ENCODE results near the gene CPSF3.
"Not testable (repeated sequence)": the region's sequence is repeated elsewhere in the genome, so short reads cannot be mapped to it uniquely, and the experiment has no call there.

Gene CPSF3

DNA sequence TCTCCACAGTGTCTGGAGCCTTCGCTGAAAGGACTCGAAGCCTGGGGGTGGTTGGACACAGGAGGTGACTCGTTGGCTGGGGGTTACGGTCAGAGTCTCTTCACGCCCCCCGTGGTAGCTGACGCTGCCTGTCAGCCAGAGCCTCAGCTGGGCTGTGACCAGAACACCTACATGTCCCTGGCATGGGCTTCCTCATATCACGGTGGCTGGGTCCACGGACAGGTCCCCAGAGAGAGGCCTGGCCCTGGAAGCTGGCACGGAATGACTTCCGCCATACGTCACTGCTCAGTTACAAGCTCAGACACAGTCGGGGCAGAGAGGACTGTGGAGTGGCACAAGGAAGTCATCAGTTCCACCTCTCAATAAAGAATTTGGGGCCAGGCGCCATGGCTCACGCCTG is 28.6 kb upstream of the CPSF3 start:
- DNase-seq (ENCODE audit: low spot score), result no peak

DNA sequence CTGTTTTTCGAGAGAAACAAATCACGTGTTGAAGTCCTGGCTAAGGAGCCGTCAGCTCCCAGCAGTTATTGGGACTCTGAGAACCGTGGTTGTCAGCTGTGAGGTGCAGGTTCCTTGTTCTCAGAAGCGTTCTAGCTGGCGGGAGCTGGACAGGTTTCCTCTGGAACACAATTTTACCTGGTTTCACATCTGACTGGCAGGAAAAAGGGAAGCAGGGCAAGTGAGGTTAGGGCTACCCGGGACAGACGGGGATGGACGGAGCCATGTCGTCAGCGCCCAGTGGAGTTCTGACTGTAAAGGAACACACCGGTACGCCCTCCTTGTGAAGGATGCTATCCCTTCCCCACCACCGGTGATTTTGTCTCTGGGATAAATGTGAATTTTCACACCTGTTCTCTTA is 26.3 kb upstream of the CPSF3 start:
- DNase-seq (ENCODE audit: low spot score), result no peak

DNA sequence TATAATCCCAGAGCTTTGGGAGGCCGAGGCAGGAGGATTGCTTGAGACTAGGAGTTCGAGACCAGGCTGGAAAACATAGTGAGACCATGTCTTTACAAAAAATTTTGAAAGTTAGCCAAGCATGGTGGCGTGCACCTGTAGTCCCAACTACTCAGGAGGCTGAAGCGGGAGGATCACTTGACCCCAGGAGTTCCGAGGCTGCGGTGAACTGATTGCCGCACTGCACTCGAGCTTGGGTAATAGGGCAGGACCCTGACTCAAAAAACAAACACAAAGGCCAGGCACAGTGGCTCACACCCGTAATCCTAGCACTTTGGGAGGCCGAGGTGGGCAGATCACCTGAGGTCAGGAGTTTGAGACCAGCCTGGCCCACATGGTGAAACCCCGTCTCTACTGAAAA is 25.2 kb upstream of the CPSF3 start:
- not testable (repeated sequence) for DNase-seq (ENCODE audit: low spot score)

DNA sequence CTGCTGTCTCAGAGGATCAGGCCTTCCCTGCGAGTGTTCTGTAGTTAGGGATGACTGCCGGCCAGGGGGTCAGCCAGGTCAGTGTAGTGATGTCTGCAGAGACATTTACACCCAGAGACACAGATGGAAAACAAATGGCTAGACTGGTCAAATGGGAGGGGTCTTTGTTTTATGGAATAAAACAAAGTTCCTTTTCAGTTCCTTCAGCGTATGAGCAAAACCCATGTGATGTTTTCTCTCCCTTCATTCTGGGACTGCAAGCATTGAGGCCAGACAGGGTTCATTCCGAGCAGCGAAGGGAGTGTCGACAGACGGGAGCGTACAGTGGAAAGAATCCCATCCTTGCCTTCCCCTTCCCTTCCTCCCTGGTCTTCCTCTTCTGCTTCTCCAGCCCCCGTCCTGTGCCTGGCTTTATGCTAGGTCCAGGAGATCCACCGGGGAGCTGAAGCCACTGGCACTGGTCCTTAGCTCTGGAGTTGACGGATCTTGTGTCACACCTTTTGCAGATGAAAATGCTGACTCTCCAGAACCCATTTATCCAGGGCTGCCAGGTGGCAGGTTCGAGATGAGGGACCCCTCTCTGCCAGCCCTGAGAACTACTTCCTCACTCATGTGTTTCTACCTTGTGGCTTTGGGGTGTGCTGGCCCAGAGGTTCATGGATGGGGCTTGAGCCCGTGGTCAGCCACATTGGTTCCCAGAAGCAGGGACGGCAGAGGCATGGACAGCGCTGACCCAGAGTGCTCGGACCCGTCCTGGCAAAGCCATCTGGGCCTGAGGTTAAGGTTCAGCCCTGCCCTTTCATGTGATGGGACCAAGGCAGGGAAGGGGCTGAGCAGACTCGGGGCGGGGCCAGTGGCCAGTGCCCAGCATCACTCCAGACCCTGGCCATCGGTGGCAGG is 24.3 kb upstream of the CPSF3 start:
- peak; percentile 66 for DNase-seq (ENCODE audit: low spot score)

DNA sequence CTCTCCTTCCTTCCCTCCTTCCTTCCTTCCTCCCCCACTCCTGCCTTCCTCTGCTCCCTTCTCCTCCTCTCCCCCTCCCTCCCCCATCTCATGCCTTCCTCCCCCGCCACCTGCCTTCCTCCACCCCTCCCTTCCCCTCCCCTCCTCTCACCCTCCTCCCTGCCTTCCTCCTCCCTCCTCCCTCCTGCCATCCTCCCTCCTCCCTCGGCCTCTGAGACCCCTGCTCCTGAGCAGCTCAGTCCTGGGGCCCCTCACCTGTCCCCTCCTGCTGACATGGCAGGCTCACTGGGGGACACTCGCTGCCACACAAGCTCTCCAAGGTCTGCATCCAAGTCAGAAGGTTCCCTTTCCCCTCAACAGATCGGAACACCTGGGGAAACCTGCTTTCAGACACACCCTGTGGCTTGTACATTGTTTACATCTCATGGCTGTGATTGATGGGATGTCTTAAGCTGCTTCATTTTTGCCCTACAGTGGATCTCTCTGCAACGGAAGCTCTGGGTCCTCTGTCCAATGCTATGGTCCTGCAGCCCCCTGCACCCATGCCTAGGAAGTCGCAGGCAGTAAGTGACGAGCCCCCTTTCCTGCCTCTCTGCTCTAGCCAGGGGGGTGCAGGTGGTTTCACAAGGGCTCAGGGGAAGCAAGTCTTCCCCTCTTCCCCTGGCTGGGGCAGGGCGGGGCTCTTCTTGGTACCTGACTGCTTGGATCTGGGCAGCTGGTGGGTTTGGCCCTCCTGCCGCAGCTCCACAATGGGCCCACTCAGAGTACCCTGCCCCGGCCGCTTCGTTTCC is 23.0 kb upstream of the CPSF3 start:
- no peak for DNase-seq (ENCODE audit: low spot score)

DNA sequence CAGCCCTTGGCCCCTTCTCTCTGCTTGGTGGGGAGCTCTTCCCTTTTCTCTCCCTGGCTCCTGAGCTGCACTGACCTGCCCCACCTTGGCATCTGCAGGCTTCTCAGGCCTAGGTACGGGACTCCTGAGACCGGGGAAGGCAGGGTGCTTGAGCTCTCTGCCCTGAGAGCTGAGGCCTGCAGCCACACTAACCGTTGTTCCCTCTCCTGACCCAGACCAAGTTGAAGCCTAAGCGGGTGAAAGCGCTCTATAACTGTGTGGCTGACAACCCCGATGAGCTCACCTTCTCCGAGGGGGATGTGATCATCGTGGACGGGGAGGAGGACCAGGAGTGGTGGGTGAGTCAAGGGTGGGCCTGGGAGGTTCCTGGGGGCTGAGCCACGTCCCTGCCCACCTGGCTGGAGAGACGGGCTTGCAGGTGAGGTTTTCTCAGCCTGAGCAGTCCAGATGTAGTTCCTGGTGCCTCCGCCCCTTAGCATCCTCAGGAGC is 22.4 kb upstream of the CPSF3 start:
- DNase-seq (ENCODE audit: low spot score), result no peak

DNA sequence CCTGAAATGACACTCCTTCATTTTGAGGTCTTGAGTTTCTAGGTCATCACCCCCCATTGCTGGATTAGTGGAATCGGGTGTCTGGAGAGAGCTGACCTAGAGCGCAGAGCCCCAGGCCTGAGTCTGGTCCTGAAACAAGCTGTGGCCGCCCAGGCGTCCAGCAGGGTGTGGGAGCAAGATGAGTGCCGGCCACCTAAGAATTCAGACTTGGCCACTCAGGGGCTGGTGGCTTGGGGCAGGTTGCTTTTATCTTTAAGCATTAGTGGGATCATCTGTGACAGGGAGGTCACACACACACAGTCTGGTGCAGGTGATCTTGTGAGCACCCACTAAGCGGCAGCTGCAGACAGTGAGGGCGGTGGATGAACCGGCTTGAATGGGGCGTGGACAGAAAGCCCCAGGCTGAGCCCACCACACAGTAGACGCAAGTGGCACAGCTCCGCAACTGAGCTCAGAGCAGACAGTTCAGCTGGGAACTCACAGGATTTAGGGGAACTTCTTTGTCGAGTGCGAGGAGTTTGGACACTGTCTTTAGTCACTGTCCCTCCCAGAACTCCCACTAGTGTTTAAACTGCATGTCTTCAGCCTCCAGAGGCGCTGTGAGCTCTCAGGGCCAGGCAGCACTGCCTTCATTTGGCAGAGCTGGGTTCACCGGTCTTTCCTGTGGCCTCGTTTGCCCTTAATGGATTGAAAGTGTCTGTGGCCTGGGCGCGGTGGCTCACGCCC is 21.6 kb upstream of the CPSF3 start:
- no peak for DNase-seq (ENCODE audit: low spot score)

DNA sequence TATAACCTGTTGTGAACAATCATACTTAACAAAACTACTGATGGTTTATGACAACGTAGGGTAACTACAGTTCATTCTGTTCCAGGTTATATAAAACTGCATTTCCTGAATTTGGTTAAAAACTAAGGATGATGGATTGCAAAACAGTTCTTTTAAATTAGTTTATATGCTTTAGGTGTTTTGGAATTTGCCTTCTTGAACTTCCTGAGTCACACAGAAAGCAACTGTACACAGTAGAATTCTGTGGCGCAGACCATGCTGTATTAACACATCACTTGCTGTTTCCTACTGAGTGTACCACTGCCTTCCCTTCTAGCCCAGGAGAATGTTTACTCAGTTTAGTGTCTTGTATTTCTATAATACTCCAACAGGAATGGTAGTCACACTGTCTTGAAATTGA is 19.5 kb upstream of the CPSF3 start:
- no peak for DNase-seq (ENCODE audit: low spot score)

DNA sequence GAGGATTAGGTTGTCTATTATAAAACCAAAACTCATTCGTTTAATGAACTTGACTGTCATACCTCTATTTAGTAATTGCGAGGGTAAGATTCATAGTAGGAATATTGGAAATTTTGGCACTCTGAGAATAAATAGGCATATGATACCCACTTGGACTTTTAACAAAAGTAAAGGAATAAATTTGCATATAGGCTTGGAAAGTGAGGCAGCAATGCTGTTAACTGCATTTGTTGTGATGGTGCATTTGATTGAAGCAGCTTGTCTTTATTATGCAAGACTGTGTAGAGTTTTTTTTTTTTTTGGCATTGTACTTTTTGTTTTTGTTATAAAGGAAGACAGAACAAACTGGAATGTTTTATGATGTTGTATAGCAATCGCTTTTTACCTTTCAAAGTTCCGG is 19.0 kb upstream of the CPSF3 start:
- no peak for DNase-seq (ENCODE audit: low spot score)

DNA sequence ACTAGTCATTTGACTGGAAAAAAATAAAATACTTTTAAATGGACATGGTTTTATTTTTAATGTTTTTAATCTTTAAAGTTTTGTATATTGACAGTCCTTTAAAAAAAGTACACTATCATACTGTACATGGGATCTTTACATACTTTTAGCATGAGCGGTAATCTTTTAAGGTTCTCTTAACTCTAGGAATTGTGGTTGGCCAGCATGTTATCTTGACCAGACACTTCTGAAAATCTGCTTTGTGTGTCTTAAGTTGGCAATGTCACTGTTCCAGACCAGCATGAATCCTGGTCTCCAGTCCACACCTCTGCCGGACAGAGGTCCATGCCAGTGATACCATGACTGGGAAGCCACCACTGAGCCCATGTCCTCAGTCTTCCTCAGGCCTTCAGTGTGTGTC is 17.8 kb upstream of the CPSF3 start:
- DNase-seq (ENCODE audit: low spot score), result no peak

DNA sequence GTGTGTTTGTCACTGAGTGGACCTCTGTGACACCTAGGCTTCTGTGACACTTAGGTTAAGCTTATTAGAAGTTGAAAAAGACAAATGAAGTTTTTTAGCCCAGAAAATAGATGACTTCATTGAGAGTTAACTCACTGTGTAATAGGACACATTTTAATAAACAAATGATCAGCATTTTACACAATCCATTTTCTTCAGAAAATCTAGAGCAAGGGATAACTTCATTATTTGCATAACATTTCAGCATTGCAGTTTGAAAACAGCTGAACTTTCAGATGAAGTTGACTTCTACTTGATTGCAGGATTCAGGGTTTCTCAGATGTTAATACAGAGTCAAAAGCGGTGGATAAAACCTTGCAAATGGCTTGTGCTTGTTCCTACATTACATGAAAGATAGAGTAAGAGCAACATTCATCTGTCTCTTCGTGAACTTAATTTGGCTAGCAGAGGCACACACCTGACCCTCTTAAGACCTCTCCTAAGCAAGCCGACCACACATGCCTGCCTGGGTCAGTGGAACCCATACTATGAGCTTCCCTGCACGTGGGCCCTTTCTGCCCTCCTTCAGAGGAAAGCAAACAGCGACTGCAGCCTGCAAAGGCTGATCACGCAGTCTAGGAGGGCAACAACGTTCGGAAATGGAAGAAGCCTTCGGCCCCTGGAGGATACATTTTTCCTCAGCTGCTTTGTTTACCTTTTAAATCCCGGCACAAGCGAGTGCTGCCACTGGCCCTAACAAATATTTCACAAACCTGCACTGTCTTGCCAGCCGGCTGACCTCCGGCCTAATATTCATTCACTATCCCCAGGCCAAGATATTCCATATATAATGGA is 16.7 kb upstream of the CPSF3 start:
- no peak for DNase-seq (ENCODE audit: low spot score)

DNA sequence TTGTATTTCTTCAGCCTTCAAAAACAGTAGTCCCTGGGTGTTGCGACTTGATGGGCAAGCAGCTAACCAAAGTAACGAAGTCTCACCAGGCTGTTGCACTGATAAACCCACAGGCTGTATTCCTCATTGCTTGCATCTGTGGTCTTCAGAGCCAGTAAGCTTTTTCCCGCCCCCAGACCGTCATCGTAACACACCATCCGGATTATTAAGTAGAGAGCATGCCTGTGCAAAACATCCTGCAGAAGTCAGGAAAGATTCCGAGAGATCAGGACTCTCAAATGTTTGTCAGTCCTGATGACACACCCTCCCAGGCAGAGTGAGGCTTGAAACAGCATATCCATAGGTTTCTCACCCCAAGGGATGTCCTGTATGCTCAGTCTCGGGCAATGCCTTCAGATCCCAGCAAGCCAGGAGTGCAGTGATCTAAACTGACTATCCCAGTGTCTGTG is 16.1 kb upstream of the CPSF3 start:
- no peak for DNase-seq (ENCODE audit: low spot score)

DNA sequence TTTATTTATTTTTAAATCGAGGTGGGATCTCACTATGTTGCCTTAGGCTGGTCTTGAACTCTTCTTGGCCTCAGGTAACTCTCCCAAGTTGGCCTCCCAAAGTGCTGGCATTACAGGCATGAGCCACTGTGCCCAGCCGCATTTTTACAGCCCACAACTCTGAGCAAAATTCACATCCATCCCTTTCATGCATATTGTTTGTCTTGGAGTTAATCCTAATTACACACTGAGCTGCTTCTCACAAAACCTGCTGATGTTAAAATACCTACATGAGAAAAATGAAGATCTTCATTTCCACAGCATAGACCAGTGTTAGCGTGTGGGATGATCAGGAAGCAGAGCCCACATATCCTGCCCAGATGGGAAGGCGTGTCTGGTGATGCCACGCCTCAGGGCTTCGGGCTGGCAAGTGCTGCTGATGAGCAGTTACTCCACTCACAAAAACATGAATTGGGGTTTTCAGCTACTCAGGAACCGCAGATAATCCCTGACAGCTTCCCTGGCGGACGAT is 14.8 kb upstream of the CPSF3 start:
- no peak for DNase-seq (ENCODE audit: low spot score)

DNA sequence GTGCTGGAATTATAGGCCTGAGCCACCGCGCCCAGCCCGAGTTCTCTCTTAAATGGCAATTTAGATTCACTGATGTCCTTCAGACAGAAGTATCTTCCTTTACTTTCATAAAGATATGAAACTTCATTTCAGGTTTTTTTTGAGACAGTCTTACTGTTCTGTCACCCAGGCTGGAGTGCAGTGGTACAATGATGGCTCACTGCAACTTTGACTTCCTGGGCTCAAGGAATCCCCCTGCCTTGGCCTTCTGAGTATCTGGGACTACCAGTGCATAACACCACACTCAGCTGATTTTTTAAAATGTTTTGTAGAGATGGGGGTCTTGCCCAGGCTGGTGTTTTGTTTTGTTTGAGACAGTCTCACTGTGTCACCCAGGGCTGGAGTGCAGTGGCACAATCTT is 13.3 kb upstream of the CPSF3 start:
- no peak for DNase-seq (ENCODE audit: low spot score)

DNA sequence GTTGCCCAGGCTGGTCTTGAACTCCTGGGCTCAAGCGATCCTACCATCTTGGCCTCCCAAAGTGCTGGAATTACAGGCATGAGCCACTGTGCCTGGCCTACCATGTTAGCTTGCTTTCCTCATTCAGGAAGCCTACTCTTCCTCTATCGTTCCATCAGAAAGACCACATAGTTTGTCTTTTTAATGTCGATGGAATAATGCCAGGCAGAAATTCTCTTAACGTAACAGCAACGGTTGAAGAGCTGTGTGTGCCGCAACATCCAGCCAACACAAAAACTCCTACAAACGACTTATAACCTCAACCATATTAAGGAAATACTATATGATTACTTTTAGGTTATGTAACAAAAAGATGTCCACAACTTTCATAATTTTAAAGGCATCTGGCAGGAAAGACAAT is 10.7 kb upstream of the CPSF3 start:
- no peak for DNase-seq (ENCODE audit: low spot score)

DNA sequence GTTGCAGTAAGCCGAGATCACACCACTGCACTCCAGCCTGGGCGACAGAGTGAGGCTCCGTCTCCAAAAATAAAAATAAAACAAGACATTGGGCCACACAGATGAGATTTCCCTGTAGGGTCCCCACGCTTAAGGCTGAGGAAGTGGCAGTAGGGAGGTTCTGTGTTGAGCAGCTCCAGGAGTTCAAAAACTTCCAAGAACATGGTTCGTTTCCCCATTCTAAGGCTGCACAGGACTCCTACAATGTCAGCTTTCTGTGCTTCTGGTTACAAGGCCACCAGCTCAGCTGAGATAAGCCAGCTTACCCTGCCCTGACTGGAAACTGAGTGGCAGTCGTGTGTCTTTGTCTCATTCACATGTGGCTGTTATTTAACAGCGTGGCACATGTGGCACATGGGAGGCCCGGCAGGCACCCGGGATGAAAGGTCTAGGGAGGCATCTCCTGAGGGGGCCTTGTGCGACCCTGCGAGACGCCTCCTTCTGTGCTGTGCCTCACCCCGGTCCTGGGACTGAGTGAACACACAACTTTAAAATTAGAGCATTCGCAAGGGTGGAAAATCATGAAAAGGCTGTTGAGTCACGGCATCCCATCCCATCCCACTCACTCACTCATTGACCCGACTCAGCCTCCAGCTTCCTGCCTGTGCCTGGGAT is 7.8 kb upstream of the CPSF3 start:
- DNase-seq (ENCODE audit: low spot score), result no peak

DNA sequence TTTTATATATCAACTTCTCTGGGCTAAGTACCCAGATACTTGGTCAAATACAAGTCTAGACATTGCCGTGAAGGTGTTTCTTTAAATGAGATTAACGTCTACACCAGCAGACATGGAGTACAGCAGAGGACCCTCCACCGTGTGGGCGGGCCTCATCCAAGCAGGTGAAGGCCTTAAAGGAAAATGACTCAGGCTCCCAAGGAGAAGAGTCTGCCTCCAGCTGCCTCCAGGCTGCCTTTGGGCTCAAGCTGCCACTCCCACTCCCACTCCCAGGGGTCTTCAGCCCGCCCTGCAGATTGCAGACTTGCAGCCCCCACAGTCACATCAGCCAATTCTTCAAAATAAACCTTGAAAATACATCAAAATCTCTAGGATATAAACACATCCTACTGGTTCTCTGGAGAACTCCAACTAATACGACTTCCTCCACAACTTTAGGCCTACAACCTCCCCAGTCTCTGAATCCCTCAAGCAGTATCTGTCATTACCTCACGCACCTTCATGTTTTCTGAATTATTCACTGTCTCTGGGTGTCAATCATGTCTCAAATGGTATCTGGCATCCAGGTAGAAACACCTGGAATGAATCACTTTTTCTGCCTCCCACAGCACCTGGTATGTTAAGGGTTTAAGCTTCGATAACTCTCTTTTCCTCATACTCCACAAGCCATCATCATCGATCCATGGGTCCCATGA is 7.0 kb upstream of the CPSF3 start:
- DNase-seq (ENCODE audit: low spot score), result no peak

DNA sequence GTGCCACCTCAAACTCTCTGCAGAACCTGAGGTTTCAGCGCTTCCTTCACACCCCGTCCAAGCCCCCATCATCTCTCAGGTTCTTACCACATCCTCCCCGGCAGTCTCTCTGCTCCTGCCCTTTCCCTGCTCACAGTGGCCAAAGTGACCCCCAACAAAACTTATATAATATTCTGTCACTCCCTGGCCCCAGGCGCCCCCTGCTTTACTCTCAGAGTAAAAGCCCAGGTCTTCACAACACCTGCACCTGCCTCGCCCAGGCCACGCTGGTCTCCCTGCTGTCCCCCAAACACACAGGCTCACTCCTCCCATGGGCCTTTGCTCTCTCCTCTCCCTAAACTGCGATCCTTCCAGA is 6.5 kb upstream of the CPSF3 start:
- DNase-seq (ENCODE audit: low spot score), result no peak

DNA sequence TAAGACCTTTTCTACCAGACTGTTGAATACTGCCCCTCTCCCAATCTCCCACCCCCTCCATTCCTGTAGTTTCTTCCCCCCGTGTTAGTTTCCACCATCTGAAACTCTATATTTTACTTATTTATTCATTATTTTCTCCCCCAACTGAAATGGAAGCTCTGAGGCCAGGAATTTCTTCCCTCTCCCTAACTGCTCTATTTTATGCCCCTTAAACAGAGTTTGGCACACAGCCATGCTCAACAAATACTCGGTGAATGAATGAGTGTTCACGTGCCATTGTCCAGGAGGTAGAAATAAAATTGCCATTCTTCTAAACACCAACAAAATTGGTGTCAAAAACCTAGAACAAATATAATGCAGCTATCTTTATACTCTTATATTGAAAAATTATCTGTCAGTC is 5.7 kb upstream of the CPSF3 start:
- DNase-seq (ENCODE audit: low spot score), result no peak

DNA sequence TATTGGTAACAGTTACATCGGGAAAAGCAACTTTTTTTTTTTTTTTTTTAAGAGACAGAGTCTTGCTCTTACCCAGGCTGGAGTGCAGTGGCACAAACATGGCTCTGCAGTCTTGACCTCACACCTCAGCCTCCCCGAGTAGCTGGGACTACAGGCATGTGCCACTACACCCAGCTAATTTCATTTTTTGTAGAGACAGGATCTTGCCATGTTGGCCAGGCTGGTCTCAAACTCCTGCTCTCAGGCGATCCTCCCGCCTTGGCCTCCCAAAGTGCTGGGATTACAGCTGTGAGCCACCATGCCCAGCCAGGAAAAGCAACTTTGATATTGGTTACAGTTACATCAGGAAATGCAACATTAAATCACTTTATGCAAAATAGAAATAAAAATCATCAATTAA is 4.7 kb upstream of the CPSF3 start:
- no peak for DNase-seq (ENCODE audit: low spot score)

Measured in pons (tissue), 1 donor.